Daoy (cell line): ENCODE data around the gene LY9. TPM values are rescaled to one million over a fixed set of nuclear protein-coding genes. Genes with fewer than 3 reads are reported as not detected.

ENCODE experiments used
- DNase-seq: peaks from one replicate; pipeline ENCODE4 v3.0.0-alpha.2; 2015; ENCODE audit warnings: low read depth
- total RNA-seq: library from RNA; depleted of rRNA; stranded (reverse); fragments of >200 nt; shearing (Covaris generic); gene quantifications from 2 replicates; pipeline ENCODE4 v1.2.3, GENCODE V29; 2014

LY9 gene
- total RNA-seq, 1 experiment from 2014 or later = 0.06 TPM

DNA sequence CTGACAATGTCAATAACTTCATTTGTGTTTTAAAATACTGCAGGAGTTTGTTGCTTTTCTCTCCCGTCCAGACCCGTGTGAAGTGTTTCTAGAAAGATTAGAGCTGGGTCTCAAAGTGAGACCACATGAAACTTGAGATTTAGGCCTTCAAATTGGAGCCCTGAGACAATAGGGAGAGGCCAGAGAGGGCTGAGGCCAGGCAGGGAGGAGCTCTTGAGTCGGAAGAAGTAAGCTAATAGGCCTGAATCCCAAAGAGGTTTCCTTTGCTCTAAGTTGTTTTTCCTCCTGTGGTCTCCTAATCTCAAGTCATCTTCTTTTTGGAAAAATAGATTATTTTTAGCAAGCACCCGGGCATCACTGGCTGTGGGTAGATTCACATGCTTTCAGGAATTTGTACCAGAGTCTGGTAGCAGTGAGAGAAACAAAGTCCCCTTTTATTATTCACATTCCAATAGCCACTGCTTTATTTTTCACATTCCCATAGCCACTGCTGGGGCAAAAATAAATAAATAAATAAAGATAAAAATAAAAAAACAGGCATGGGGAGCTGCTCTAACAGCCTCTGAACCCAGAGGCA, 41.1 kb downstream of the LY9 start:
- no peak for DNase-seq

DNA sequence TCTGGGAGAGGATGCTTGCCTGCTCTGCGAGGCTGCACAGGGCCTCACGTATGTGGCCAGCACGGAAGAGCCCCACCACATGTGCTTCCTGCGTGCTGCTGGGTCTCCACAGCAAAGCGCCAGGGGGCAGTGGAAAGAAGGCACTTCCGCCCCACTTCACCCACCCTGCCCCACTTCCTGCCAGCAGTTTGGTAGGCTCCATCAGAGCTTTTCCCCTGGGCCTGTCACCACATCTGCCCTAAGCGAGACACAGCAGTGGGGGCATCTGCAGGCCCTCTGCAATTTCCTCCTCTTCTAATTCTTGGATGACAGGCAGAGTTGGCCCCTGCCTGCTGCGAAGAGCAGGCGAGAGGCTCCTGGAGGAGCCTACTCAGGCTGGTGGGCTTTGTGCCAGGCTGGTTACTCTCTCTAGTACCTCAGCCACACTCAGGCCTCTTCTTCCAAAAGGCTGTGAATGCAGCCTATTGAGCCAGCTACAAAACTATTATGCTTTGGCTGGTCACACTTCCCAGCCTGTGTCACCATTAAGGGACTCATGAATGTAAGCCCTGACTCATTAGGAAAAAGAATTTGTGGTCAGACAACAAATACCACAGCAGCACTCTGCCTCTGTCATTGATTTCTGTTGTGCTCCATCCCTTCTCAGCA, 41.7 kb downstream of the LY9 start:
- DNase-seq = peak; percentile 71

DNA sequence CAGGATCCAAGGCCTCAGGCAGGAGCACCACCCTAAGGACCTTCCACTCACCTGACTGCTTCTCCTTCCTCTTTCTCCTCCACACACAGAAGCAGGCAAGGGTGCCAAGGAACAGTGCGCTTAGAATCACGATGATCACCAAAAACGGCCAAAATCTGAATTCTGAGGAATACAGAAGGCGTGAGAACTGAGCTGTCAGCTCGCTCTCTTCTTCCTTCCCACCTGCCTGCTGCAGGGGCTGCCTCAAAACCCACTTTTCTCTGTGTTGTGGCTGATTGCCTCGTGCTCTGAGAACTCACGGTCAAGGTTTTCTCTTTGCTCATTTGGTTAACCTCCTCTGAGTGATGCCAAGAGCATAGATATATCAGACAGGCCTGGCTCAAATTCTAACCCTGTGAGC, 42.9 kb downstream of the LY9 start:
- DNase-seq = no peak

DNA sequence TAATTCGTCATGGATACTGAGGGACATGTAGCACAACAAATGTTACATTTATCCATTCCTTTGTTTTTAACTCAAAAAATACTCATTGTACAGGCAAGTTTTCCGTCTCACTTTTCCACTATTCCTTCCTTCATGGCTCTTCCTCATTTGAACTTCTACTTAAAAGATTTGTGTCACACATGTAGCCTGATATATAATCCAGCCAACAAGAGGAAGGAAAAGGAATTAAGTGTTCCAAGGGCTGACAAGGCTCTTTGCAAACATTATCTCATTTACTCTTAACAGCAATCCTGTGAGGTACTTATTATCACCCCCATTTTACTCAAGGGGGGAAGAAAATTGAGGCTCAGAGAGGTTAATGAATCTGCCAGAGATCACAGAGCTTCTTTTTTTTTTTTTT, 43.8 kb downstream of the LY9 start:
- DNase-seq = no peak

DNA sequence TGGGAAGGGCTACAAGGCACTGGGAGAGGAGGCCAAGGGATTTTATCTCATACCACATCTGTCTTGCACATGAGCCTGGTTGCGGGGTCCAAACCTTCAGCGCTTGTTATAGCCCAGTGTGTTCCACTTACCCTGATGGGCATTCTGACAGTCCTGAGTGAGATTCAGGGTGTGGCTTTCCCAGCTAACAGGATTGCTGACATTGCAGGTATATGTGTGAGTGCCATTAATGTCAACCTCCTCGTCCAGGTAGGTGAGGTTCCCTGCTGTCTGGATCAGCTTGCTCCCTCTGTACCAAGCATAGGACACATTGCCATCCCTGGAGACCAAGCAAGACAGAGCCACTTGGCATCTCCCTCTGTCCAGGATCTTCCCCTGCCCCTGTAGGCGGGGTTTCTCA, 45.1 kb downstream of the LY9 start:
- no peak for DNase-seq

DNA sequence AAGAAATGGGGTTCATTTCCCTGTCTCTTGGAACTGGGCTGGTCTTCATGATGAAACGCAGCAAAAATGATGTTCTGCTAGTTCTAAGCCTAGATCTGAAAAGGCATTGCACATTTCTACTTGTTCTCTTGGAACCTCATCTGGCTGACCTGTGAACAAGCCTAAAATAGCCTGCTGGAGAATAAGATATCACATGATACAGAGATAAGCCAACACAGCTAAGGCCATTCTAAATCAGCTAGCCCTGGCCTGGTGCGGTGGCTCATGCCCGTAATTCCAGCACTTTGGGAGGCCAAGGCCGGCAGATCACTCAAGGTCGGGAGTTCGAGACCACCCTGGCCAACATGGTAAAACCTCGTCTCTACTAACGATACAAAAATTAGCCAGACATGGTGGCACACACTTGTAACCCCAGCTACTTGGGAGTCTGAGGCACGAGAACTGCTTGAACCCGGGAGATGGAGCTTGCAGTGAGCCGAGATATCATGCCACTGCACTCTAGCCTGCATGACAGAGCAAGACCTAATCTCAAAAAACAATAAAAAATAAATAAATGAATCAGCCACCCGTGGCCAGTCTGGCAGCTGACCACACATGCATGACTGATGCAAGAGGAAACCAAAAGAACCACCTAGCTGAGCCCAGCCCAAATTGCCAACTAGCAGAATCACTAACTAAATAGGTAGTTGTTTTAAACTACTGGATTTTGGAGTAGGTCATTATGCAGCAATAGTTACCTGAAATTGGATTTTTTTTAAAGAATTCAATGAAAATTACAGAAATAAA, 48.7 kb downstream of the LY9 start:
- DNase-seq = peak; percentile 48

DNA sequence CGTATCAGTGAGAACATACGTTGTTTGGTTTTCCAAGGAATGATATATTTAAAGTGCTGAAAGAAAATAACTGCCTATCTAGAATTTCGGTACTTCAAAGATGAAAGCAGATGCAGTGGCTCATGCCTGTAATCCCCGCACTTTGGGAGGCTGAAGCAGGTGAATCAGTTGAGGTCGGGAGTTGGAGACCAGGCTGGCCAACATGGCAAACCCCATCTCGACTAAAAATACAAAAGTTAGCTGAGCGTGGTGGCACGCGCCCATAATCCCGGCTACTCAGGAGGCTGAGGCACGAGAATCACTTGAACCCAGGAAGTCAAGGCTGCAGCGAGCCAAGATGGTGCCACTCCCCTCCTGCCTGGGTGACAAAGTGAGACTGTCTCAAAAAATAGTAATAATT, 50.3 kb downstream of the LY9 start:
- DNase-seq = no peak

DNA sequence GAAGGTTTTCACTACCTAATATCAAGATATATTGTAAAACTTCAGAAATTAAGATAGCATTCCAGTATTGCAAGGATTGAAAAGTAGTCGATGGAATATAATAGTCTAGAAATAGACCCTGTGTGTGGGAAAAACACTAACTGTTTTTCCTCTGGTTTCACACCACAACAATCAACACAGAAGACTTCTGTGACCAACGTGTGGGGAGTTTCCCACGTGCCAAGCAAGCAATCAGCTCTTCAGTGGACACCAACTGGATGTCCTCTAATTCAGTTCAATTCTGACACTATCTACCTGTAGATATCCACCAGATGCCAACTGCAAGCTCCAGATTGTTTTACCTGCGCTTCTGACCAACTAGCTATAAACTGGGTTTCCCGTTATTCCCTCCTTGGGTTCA, 54.6 kb downstream of the LY9 start:
- DNase-seq = no peak

DNA sequence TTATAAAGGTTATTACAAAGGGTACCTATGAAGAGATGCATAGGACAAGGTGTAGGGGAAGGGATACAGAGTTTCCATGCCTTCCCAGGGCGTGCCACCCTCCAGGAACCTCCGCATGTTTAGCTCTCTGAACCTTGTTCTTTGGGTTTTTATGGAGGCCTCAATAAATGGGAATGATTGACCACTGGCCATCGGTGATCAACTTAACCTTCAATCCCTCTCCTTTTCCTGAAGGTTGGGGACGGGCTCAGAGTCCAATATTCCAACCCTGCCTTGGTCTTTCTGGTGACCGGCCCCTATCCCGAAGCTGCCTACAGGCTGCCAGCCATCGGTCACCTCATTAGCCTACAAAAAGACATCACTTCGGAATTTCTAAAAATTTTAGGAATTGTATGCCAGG, 55.0 kb downstream of the LY9 start:
- no peak for DNase-seq

DNA sequence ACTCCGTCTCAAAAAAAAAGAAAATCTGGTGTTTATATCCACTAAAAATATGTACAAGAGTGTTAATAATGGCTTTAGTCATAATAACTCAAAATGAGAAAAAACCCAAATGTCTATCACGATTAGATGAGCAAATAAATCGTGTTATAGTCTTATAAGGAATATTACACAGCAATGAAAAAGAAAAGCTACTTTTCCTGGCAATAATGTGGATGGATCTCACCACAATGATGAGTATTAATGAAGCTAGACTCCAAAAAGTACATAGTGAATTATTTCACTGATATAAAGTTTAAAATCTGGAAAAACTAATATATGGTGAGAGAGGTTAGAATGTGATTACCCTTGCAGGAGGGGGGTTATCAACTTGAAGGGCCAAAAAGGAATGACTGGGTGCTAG, 57.0 kb downstream of the LY9 start:
- no peak for DNase-seq

DNA sequence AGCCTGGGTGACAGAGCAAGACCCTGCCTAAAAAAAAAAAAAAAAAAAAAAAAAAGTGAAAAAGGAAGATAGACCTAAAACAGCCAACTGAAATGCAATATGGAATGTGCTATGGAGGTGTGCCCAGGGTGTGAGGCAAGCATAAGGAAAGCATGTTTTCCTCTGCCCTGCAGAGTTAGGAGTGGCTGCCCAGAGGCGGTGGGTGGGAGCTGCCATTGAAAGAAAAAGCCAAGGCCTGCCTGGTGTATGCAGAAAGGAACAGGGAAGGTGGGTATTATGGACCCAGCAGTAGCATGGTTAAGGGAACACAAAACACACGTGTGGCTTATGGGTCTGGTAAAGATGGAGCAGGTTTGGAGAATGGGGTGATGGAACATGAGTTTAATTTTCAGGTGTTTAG, 57.8 kb downstream of the LY9 start:
- DNase-seq = no peak

DNA sequence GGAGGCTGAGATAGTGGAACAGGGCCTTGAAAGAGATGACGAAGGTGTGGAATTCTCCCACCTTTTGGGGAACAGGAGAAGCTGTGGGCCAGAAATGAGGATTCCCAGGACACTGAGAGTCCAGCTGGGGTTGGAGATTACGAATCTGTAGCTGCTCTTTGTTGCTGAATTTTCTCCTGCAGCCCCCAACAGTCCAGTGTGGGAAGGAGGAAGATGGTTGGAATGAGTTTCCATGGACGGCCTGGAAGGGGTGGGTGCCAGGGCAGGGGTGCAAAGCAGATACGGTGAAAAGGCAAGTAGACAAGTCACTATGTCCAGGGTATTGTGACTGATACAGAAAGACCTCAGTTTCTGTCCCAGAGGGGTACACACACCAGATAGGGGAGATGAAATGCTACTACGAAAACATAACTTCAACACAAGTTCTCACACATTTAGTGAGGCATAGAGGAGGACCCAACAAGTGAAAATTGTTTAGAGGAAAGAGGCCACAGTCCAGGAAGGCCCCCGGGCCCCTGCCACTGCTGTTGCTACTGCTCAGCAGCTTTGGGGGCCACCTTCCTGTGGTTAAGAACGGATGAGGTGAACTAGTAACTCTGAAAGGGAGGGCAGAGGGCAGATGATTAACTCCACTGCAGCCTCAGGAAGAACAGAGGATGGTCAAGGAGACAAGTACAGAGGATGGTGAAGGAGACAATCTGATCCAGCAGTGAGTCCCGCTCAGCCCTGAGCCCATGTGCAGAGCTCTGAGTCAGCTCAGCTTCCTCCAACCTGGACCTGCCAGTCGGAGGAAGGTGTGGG, 59.4 kb downstream of the LY9 start:
- no peak for DNase-seq

DNA sequence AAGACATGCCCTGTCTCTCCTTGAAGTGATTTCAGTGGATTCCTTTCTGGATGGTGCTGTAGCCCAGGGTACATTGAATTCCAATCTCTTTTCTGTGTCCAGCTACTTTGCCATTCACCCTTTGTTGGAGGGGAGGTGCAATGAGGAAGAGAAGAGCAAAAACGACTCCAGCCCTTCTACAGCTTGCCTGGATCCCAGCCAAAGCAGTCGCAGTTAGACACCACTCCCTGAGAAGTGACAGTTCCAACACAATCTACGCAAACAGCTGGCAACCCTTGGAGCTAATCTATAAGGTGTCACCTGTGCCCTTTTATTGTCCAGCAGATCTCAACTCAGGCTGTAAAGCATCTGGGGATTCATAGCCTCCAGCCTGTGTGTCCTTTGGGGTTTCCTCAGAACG, 62.1 kb downstream of the LY9 start:
- DNase-seq = no peak

DNA sequence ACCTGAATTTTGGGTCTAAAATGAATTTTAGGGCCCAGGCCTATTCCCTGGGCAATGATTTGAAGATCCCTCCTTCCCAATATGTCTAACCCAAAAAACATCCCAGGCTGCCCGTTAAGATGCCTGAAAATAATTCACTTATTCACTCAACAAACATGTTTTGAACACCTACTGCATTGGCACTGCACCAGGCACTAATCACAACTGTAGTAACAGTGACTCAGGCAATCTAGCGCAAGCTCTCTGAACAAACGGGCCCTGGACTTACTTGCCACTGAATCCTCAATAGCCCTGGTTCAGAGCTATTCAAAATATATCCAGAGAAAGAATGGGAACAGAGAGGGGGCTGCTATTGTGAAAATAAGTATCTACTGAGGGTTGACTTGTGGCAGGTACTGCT, 62.5 kb downstream of the LY9 start:
- no peak for DNase-seq

DNA sequence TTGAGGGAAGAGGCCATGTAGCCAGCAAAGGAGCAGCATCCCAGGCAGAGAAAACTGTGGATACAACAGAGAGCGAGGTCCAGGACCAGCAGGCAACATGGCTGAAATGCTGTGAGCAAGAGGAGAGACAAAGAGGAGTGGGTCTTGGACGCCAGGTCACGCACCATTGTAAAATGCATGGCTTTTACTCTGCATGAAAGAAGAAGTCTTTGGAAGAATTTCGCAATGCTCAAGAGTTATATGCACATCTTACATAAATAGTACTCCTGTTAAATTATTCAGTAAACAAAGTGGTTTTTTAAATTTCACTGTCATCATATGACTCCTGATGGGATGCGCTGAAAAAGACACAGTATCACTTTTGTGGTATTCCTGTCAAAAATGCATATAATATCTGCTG, 63.2 kb downstream of the LY9 start:
- DNase-seq = no peak

DNA sequence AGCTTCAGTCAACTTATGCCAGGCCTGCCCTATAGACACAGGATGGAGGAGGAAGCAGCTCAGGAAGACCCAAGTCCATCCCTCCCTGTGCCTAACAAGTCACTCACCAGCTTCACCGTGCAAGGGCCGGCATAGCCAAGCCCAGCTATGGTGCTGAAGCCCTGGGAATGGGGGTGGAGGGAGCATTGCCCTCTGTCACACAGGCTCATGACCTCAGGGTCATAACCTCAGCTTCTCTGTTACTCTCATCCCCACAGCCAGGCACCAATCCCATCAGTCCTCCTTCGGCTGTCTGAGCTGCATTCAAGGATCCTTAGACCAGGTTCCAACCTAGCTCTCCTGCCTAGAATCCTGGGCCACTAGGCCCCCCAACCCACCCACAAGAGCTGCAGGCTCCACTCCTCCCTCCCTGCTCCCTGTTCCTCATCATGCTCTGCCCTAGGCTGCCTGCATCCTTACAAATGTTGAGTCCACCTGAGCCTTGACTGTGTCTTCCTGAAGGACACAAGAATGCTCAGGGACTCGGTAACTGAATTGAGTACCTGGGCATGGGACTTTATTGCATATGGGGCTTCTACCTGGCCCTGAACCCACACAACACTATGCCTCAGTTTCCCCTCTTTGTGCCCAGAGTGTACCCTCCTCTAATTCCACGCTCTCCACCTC, 65.0 kb downstream of the LY9 start:
- DNase-seq = no peak

DNA sequence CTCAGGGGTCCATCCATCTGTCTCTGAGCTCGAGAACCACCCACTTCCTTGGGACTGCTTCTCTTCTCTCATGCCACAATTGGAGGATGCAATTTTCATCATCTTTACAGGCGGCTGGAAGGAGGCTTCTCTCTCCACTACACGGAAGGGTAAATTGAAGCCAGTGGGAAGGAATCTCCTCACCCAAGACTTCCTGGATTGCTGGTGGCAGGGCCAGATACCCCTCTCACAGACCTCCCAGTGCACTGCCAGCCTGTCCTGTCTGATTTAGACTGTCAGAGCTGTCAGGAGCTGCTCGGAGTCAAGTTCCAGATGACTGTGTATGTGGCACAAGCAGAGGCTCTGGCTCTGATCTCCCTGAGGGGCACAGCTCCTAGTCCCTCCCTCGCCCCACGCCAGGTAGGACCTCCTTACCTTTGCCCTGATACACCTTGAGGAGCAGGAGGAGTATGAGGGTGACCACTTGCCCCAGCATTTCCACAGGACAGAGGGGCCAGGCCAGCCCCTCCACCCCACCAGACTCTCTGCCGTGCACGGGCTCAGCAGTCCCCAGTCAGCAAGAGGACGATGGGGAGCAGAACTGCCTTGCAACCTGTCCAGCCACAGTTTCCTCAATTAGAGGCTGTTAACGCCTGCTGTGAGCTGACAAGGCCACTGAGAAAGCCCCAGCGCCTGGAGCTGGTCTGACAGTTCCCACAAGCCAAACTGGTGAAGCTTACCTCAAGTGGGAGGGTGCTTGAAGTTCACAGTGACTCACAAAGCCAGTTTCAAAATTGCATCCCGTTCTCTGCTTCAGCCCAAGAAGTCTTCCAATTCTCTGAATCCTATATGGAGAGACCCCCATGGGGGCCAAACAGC, 66.5 kb downstream of the LY9 start, which contains the start of gene CD244:
CD244 (minus strand) TSS at position 685 of the 858 bp plus-strand sequence; CDS start at position 475, 210 bp downstream.
- DNase-seq = peak; percentile 64

DNA sequence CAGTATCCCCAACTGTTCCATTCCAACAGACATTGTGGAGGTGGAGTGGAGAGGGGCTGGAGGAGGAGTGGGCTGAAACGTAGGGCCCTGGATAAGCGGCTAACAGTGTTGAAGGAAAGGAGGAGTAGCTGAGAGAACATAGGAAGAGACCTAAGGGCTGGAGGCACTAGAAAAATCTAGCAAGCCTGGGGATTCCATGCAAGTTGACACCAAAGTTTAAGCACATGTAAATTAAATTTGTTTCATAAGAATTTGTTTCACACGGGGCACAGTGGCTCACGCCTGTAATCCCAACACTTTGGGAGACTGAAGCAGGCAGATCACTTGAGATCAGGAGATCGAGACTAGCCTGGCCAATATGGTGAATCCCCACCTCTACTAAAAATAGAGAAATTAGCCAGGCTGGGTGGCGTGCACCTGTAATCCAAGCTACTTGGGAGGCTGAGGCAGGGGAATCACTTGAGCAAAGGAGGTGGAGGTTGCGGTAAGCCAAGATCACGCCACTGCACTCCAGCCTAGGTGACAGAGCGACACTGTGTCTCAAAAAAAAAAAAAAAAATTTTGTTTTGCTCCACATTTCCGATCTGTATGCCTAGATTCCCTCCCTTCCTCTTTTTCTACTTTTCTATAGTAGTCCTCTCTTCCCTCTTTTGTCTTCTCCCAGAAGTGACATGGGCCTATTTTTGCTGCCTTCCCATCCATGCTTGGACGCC, 67.2 kb downstream of the LY9 start:
- DNase-seq = no peak

DNA sequence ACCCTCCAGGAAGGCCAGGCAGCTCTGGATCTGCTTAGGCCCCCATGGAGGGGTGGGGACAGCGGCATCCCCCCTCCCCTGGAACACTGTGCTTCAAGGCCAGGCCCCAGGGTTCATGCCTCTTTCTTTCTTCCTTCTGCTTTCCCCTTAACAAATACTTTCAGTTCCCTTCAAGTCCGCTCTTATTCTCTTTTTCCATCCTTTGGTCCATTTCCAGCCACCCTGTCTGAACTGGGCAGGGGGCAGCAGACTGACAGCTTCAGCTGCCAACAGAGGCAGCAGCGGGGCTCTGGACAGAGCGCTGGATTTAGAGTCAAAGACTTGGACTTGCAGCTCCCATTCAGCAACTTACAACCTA, 67.8 kb downstream of the LY9 start:
- DNase-seq = no peak

DNA sequence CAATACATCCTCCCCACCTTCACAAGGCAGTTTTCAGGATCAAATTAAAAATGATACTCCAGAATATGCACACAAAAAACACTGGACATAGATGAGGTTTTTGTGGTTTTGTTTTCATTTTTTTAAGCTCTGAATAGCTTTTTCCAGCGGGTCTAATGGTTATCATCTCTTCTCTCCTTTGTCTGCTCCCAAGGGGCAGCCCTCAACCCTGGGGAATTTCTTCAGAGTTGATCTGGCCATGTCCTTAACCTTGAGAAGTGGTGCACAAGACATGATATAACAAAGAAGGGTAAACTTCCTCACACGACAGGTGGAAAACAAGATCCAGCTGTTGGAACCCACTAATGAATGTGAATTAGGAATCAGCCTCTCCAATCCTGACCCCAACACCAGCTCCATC, 68.2 kb downstream of the LY9 start:
- no peak for DNase-seq
